Stimulated activated CD4-positive, alpha-beta T cell treated with anti-CD3 and anti-CD28 coated beads, Interleukin-2, amount 100 ng/mL, for 24 hours (primary cell): ENCODE measurements around the gene NAE1.
"Not testable (repeated sequence)": the region's sequence is repeated elsewhere in the genome, so short reads cannot be mapped to it uniquely, and the experiment has no call there.

Source experiments
- DNase-seq, 2 donors: peaks; one replicate each; pipeline ENCODE4 v3.0.0-alpha.2; 2020

Gene NAE1

GRCh38 chr16:66830422-66831404 lies at the start of gene NAE1:
Gene NAE1 (minus strand): TSS chr16:66830976. CDS start chr16:66830899, 77 bp downstream.
- peak; percentile 89 to 92 for DNase-seq

GRCh38 chr16:66878067-66878466 lies 47.3 kb upstream of the NAE1 start:
- peak; percentile 73 to 76 for DNase-seq

GRCh38 chr16:66874079-66874775 lies 43.5 kb upstream of the NAE1 start:
- peak in 1 of 2 donors; percentile 12 for DNase-seq

- DNase-seq, result no peak
These were observed 42.9 kb upstream of the NAE1 start for GRCh38 chr16:66873685-66874055.

GRCh38 chr16:66872943-66873684 lies 42.3 kb upstream of the NAE1 start:
- DNase-seq, result peak; percentile 90 to 97

- no peak for DNase-seq
These were observed 41.8 kb upstream of the NAE1 start for GRCh38 chr16:66872559-66872942.

- no peak for DNase-seq
These were observed 41.1 kb upstream of the NAE1 start for GRCh38 chr16:66871840-66872239.

- not testable (repeated sequence) for DNase-seq
These were observed 40.6 kb upstream of the NAE1 start for GRCh38 chr16:66871363-66871762.

- no peak for DNase-seq
These were observed 38.6 kb upstream of the NAE1 start for GRCh38 chr16:66869424-66869823.

- DNase-seq, result no peak
These were observed 32.9 kb upstream of the NAE1 start for GRCh38 chr16:66863707-66864106.

GRCh38 chr16:66862023-66862520 lies 31.3 kb upstream of the NAE1 start:
- no peak for DNase-seq

GRCh38 chr16:66859397-66860068 lies 28.8 kb upstream of the NAE1 start:
- DNase-seq, result no peak

- no peak for DNase-seq
These were observed 28.1 kb upstream of the NAE1 start for GRCh38 chr16:66858740-66859396.

- DNase-seq, result no peak
These were observed 26.7 kb upstream of the NAE1 start for GRCh38 chr16:66857437-66857836.

- no peak for DNase-seq
These were observed 26.0 kb upstream of the NAE1 start for GRCh38 chr16:66856801-66857200.

- DNase-seq, result no peak
These were observed 25.5 kb upstream of the NAE1 start for GRCh38 chr16:66856184-66856730.

GRCh38 chr16:66853261-66854139 lies 22.7 kb upstream of the NAE1 start:
- no peak for DNase-seq

GRCh38 chr16:66851166-66851964 lies 20.6 kb upstream of the NAE1 start:
- no peak for DNase-seq

GRCh38 chr16:66850115-66850815 lies 19.5 kb upstream of the NAE1 start:
- no peak for DNase-seq
